ENCODE data around the gene PEX10.
A peak's percentile ranks its signal among the peaks of the same experiment; 100 is the strongest.
"Not testable (repeated sequence)": the region's sequence is repeated elsewhere in the genome, so short reads cannot be mapped to it uniquely, and the experiment has no call there.

PEX10 gene

GRCh38 chr1:2442661-2443060, 30.3 kb upstream of the PEX10 start:
- DNase-seq, result peak; percentile 28

GRCh38 chr1:2441746-2442145, 29.4 kb upstream of the PEX10 start:
- peak; percentile 95 for DNase-seq

GRCh38 chr1:2440346-2440745, 28.0 kb upstream of the PEX10 start:
- DNase-seq, result not testable (repeated sequence)

- DNase-seq, result no peak
These were observed 27.0 kb upstream of the PEX10 start for GRCh38 chr1:2439369-2439768.

- no peak for DNase-seq
These were observed 26.3 kb upstream of the PEX10 start for GRCh38 chr1:2438641-2439040.

- no peak for DNase-seq
These were observed 25.7 kb upstream of the PEX10 start for GRCh38 chr1:2438038-2438437.

GRCh38 chr1:2437617-2438016, 25.3 kb upstream of the PEX10 start:
- DNase-seq, result no peak

GRCh38 chr1:2436876-2437275, 24.5 kb upstream of the PEX10 start:
- no peak for DNase-seq

GRCh38 chr1:2435746-2436355, 23.5 kb upstream of the PEX10 start:
- DNase-seq, result no peak

GRCh38 chr1:2435091-2435490, 22.7 kb upstream of the PEX10 start:
- DNase-seq, result no peak

- DNase-seq, result no peak
These were observed 21.7 kb upstream of the PEX10 start for GRCh38 chr1:2433936-2434655.

GRCh38 chr1:2433196-2433595, 20.8 kb upstream of the PEX10 start:
- DNase-seq, result no peak

- no peak for DNase-seq
These were observed 20.1 kb upstream of the PEX10 start for GRCh38 chr1:2432441-2432844.

- DNase-seq, result no peak
These were observed 19.2 kb upstream of the PEX10 start for GRCh38 chr1:2431518-2431917.

GRCh38 chr1:2431103-2431502, 18.7 kb upstream of the PEX10 start:
- no peak for DNase-seq

GRCh38 chr1:2430592-2430973, 18.2 kb upstream of the PEX10 start:
- DNase-seq, result no peak

- no peak for DNase-seq
These were observed 17.6 kb upstream of the PEX10 start for GRCh38 chr1:2429780-2430591.

- no peak for DNase-seq
These were observed 16.1 kb upstream of the PEX10 start for GRCh38 chr1:2428490-2428889.

- no peak for DNase-seq
These were observed 15.6 kb upstream of the PEX10 start for GRCh38 chr1:2427976-2428375.

GRCh38 chr1:2427051-2427450, 14.7 kb upstream of the PEX10 start:
- no peak for DNase-seq

- no peak for DNase-seq
These were observed 14.2 kb upstream of the PEX10 start for GRCh38 chr1:2426540-2426939.

GRCh38 chr1:2425892-2426291, 13.5 kb upstream of the PEX10 start:
- DNase-seq, result no peak

- DNase-seq, result no peak
These were observed 10.2 kb upstream of the PEX10 start for GRCh38 chr1:2422523-2422922.

GRCh38 chr1:2419416-2419815, 7.1 kb upstream of the PEX10 start:
- DNase-seq, result no peak
